Measurements from ENCODE around the gene CTNNA3.

CTNNA3 gene

DNA sequence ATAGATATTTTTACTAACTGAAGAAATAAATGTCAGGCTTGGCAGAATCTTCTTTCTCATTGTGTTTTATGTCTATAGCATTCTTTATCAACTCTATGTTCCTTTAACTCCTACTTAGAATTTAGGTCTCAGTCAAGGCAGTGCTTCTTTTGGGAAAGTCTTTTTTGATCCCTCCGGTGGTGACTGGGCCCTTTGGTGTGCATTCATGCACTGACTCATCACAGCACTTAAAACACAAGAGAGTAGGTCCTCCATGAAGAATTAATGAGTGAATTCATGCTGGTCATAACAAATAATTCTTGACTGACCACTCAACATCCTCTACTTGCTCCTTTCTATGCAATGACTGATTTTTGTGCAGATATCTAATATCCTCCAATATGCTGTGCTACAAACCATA is 1229.0 kb downstream of the CTNNA3 start:
- Mint-ChIP-seq H3K27me3 (no peaks in the 10 kb centered on the region), H3K36me3 (ENCODE audit: insufficient read depth) (no peaks in the 10 kb centered on the region), H3K4me3 (no peak overlapping the region), H3K4me1 (ENCODE audit: low read depth in 2 of 2) (no peaks in the 10 kb centered on the region), H3K9me3 (peaks cover 12 to 17% of the 10 kb centered on the region in 2 donors), H3K27ac (no peak overlapping the region)
- ATAC-seq (replicated peaks) (no peak), DNase-seq (no peak)

DNA sequence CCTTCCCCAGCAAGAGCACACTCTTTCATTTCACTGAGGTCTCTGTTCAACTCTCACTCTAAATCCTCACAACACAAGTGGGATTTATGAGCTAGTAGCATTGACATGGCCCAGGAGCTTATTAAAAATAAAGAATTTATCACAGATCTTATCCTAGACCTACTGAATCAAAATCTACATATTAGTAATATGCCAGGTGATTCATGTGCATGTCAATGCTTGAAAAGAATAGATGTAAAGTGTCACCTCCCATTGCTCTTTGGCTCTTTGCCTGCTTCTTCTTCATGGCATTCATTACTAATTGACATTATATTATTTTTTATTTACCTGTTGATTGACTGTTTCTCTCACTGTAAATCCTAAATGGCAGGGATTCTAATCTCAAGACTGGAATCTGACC is 1229.4 kb downstream of the CTNNA3 start:
- Mint-ChIP-seq H3K9me3 (peaks cover 8 to 15% of the 10 kb centered on the region in 2 donors), H3K4me3 (no peak overlapping the region), H3K27me3 (no peaks in the 10 kb centered on the region), H3K36me3 (ENCODE audit: insufficient read depth) (no peaks in the 10 kb centered on the region), H3K27ac (no peak overlapping the region), H3K4me1 (ENCODE audit: low read depth in 2 of 2) (no peaks in the 10 kb centered on the region)
- no peak for DNase-seq
- ATAC-seq (replicated peaks): no peak

DNA sequence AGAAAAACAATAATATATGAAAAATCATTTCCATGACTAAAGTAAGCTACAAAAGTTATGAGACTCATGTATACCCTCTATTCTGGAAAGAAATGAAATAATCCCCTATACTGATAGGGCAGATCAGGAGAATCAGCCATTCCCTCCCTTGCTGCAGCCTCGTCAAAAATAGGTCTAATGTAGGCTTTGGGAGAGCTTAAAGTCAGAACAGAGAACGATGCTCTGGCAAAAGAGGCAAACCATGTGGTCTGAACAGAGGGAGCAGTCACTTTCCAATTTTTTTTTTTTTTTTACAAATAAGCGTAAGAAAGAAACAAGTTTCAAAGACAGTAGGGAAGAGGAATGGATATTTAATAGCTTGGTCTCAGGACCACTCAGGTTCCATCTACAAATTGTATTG is 1232.4 kb downstream of the CTNNA3 start:
- Mint-ChIP-seq H3K27ac (no peak overlapping the region), H3K4me3 (no peak overlapping the region), H3K9me3 (peaks cover 8 to 16% of the 10 kb centered on the region in 2 donors), H3K27me3 (no peaks in the 10 kb centered on the region), H3K4me1 (ENCODE audit: low read depth in 2 of 2) (no peaks in the 10 kb centered on the region), H3K36me3 (ENCODE audit: insufficient read depth) (no peaks in the 10 kb centered on the region)
- DNase-seq (no peak), ATAC-seq (replicated peaks) (no peak)

DNA sequence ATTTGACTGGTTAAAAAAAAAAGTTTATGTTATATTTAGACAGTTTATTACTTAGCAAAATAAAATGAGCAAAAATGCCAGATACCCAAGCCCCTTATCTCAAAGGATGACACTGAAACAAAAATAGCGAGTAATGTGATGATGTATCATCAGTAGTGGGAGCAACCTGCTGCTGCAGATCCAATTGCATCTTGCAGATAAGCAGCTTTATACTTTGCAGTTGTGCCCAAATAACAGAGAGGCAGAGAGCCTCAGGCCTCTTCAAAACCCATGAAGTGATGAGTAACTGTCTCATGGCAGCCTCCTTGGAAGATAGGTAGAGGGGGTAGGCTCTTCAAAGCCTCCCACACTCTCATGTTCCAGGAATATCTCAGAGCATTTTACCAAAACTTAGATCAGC is 1238.4 kb downstream of the CTNNA3 start:
- H3K9me3 Mint-ChIP-seq: peaks cover 7 to 8% of the 10 kb centered on the region in 2 donors
- no peaks in the 10 kb centered on the region for H3K36me3 Mint-ChIP-seq (ENCODE audit: insufficient read depth)
- no peak overlapping the region for H3K27ac Mint-ChIP-seq
- ATAC-seq (replicated peaks) (no peak), DNase-seq (no peak)
- no peaks in the 10 kb centered on the region for H3K4me1 Mint-ChIP-seq (ENCODE audit: low read depth in 2 of 2)
- H3K27me3 Mint-ChIP-seq: no peaks in the 10 kb centered on the region
- no peak overlapping the region for H3K4me3 Mint-ChIP-seq

DNA sequence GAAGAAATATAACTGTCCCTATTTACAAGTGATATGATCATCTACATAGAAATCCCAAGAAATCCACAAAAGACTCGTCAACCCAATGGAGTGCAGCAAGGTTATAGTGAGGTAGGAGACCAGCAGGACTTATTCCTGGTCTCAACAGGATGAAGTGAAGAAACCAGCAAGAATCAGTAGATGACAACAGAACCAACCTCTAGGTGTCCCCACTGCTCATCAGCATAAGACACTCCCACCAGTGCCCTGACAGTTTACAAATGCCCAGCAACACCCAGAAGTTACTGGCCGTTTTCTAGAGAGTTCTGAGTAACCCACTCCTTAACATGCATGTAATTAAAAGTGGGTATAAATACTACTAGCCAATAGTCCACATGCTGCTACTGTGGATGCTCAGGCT is 1240.7 kb downstream of the CTNNA3 start:
- H3K4me1 Mint-ChIP-seq (ENCODE audit: low read depth in 2 of 2): no peaks in the 10 kb centered on the region
- DNase-seq: no peak
- ATAC-seq (replicated peaks): no peak
- H3K36me3 Mint-ChIP-seq (ENCODE audit: insufficient read depth): no peaks in the 10 kb centered on the region
- H3K27ac Mint-ChIP-seq: no peak overlapping the region
- H3K4me3 Mint-ChIP-seq: no peak overlapping the region
- H3K9me3 Mint-ChIP-seq: peaks cover 12% of the 10 kb centered on the region in 2 donors
- no peaks in the 10 kb centered on the region for H3K27me3 Mint-ChIP-seq

DNA sequence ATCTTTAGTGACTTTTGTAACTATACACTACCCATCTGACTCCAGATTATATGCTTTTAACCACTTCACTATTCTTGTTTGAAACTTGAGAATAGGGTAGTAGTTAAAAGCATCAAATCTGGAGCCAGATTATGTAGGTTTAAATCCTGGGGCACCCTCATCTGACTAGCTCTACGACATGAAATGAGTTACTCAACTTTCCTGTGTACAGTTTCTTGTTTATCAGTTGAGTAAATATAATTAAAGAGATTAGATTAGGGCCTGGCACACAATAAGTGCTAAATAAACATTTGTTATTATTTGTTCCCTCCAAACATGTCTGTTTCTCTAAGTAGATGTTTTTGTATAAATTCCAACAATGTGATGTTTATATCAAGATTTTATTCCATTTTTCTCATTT is 1255.4 kb downstream of the CTNNA3 start:
- Mint-ChIP-seq H3K27ac (no peak overlapping the region), H3K27me3 (no peaks in the 10 kb centered on the region), H3K4me1 (ENCODE audit: low read depth in 2 of 2) (no peaks in the 10 kb centered on the region), H3K9me3 (peaks cover 7 to 17% of the 10 kb centered on the region in 2 donors), H3K4me3 (no peak overlapping the region), H3K36me3 (ENCODE audit: insufficient read depth) (no peaks in the 10 kb centered on the region)
- DNase-seq (no peak), ATAC-seq (replicated peaks) (no peak)

DNA sequence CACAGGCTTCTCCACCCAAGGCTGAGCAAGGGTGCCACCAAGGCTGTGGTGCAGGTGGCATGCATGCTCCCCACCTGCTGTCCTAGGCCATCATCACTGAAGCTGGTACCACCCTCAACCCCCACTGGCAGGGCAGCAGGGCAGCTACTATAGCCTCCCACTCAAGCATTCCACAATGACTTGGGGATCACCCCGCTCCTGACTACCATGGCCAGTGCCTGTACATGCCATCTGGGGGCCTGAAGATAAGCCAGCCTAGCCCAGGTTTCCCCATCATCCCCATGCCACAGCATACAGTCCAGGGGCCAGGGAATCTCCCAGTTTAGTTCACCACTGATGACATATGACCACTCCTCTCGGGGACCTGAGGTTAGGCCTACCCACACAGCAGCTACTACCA is 1281.1 kb downstream of the CTNNA3 start:
- no peak overlapping the region for H3K27ac Mint-ChIP-seq
- H3K4me3 Mint-ChIP-seq: no peak overlapping the region
- no peak for DNase-seq
- H3K36me3 Mint-ChIP-seq (ENCODE audit: insufficient read depth): no peaks in the 10 kb centered on the region
- H3K4me1 Mint-ChIP-seq (ENCODE audit: low read depth in 2 of 2): no peaks in the 10 kb centered on the region
- no peaks in the 10 kb centered on the region for H3K27me3 Mint-ChIP-seq
- peaks cover 6 to 12% of the 10 kb centered on the region in 2 donors for H3K9me3 Mint-ChIP-seq
- no peak for ATAC-seq (replicated peaks)

DNA sequence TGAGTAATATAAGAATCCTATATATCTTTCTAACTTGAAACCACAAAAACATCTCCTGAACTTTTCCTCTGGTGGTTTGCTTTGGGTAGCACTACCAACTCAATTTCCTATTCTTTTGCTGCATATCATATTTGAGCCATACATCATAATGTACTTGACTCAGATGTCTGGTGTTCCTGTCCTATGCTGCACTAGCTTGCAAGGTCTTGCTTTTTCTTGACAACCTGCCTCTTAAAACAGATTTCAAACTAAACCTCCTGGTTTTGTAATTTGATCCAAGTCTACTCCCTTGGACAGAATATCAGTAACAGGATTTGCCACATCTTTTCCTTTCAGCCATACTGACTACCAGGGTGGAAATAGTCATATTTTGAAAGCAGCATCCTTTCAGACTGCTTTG is 1290.4 kb downstream of the CTNNA3 start:
- no peaks in the 10 kb centered on the region for H3K27me3 Mint-ChIP-seq

DNA sequence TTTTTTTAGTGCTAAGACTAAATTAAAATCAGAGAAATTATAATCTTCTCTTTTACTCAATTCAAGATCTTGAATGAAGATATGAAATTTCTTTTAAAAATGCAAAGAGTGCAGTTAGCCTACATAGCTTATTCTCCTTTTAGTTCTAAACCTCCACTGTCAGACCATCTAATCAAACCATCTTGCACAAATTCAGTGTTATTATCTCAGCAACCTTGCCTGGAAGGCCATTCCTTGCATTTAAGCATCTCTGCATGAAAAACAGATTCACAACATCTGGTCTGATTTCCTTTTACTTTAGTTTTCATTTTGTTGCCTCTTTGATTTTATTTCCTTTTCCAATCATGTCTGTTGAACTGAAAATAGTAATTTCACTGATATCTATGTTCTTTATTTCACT is 1297.3 kb downstream of the CTNNA3 start:
- no peak for DNase-seq
- no peaks in the 10 kb centered on the region for H3K27me3 Mint-ChIP-seq
- no peak for ATAC-seq (replicated peaks)
- no peak overlapping the region for H3K4me3 Mint-ChIP-seq
- no peaks in the 10 kb centered on the region for H3K4me1 Mint-ChIP-seq (ENCODE audit: low read depth in 2 of 2)
- peaks cover 0 to 8% of the 10 kb centered on the region in 2 donors for H3K9me3 Mint-ChIP-seq
- no peaks in the 10 kb centered on the region for H3K36me3 Mint-ChIP-seq (ENCODE audit: insufficient read depth)
- H3K27ac Mint-ChIP-seq: no peak overlapping the region

More for the DNA sequence above, 1290.4 kb downstream of the CTNNA3 start:
- Mint-ChIP-seq H3K36me3 (ENCODE audit: insufficient read depth) (no peaks in the 10 kb centered on the region), H3K4me3 (no peak overlapping the region), H3K4me1 (ENCODE audit: low read depth in 2 of 2) (no peaks in the 10 kb centered on the region), H3K9me3 (peaks cover 0 to 22% of the 10 kb centered on the region in 2 donors), H3K27ac (no peak overlapping the region)
- DNase-seq: no peak
- no peak for ATAC-seq (replicated peaks)

DNA sequence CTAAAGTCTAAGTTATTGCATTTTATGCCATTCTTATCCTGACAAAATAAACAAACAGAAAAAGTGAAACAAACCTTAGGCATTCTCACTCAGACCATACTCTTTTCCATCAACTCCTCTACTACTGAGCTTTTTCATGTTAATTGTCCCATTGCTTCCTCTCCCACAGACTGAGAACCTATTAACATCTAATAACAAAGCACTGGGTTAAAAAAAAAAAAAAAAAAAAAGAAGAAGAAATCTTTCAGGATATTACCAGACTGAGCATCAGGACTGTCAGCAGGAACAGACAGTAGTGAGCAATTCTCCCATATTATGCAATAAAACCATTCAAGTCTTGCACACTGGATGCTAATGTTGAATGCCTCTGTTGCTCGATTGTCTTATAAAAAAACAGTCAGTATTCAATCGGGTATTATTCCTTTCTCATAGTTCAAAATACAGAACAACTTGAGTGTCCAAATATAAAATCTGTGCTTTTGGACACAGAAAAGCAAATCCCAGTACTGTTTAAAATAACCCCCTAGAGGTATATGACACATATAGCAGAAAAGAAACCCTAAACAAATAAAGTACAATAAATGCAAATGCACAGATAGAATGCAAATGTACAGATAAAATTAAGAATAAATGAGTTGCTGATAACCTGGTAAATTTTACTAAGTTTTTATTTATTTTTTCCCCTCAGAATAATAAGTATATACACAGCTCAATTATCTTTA is 1301.5 kb downstream of the CTNNA3 start:
- peaks cover 1 to 6% of the 10 kb centered on the region in 2 donors for H3K9me3 Mint-ChIP-seq
- H3K27ac Mint-ChIP-seq: no peak overlapping the region
- no peaks in the 10 kb centered on the region for H3K36me3 Mint-ChIP-seq (ENCODE audit: insufficient read depth)
- H3K27me3 Mint-ChIP-seq: no peaks in the 10 kb centered on the region
- no peak for ATAC-seq (replicated peaks)
- DNase-seq: no peak
- H3K4me3 Mint-ChIP-seq: no peak overlapping the region
- no peaks in the 10 kb centered on the region for H3K4me1 Mint-ChIP-seq (ENCODE audit: low read depth in 2 of 2)

DNA sequence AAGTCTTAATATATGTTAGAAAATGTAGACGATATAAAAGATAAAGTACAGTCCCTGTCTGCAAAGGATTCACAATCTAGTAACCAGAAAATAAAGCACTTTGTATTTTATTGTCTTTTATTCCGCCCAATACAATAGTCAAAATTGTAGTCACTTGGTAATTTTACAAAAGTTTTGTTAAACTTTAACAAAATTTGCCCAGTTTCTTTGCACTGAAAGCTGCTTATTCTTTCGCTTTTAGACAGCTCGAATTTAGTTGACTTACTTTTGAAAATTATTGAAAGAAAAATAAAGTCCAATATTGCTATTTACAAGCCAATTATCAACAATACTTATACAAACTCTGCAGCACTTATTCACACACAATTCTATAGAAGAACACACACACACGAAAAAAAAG is 1305.1 kb downstream of the CTNNA3 start:
- no peaks in the 10 kb centered on the region for H3K4me1 Mint-ChIP-seq (ENCODE audit: low read depth in 2 of 2)
- H3K9me3 Mint-ChIP-seq: peaks cover 1 to 6% of the 10 kb centered on the region in 2 donors
- no peaks in the 10 kb centered on the region for H3K27me3 Mint-ChIP-seq
- no peak overlapping the region for H3K27ac Mint-ChIP-seq
- DNase-seq (no peak), ATAC-seq (replicated peaks) (no peak)
- H3K4me3 Mint-ChIP-seq: no peak overlapping the region
- H3K36me3 Mint-ChIP-seq (ENCODE audit: insufficient read depth): no peaks in the 10 kb centered on the region

DNA sequence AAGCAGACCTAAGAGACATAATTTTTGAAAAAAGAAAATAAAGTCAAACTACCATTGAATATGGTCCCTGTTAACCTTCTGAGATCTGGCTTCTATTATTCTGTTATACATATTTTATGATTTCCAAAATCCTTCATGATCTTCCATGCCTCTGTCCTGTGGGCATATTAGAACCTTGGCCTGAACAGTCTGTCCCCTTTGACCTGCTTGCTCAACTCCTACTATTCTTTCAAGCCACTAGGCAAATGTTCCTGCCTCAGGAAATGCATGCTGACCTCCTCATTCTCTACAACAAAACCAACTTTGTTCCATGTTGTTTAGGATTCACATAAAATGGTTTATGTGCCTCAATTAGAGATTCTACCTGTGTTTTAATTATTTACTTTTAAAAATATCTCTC is 1315.0 kb downstream of the CTNNA3 start:
- no peak for ATAC-seq (replicated peaks)
- H3K4me1 Mint-ChIP-seq (ENCODE audit: low read depth in 2 of 2): no peaks in the 10 kb centered on the region
- H3K36me3 Mint-ChIP-seq (ENCODE audit: insufficient read depth): no peaks in the 10 kb centered on the region
- DNase-seq: no peak
- H3K27ac Mint-ChIP-seq: no peak overlapping the region
- H3K4me3 Mint-ChIP-seq: no peak overlapping the region
- H3K27me3 Mint-ChIP-seq: no peaks in the 10 kb centered on the region
- peaks cover 10 to 15% of the 10 kb centered on the region in 2 donors for H3K9me3 Mint-ChIP-seq

DNA sequence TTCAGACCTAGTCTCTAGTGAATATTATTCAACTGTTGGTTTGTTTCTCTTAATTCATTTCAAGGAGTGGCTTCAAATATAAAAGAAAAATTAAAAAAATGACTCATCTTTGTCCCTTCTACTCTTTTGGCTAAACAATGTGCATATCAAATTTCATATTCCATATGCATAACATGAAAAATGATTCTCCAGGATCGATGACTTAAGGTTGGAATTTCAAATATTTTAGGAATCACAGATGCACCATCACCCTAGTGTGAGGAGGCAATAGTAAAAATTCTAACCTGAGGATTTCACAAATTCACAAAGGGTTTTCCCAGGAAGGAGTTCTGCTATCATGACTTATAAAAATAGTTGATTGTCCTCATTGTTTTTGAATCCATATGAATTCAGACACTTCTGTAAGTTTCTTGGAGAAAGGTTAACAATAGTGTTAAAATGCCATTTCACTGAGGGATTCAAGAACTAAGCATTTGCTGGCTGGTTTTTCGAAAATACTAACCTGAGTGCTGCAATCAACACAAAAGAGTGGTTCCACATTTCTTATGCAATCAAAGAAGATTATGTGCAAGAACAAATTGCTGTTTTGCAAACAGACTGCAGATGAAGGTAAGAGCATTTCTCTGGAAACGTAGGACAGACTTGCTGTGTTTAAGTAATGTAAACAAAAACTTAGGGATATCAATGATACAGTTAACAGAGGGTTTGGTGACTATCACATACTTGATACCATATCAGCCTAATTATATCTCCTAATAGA is 1317.7 kb downstream of the CTNNA3 start:
- no peaks in the 10 kb centered on the region for H3K36me3 Mint-ChIP-seq (ENCODE audit: insufficient read depth)
- H3K4me3 Mint-ChIP-seq: no peak overlapping the region
- no peaks in the 10 kb centered on the region for H3K27me3 Mint-ChIP-seq
- peaks cover 5 to 6% of the 10 kb centered on the region in 2 donors for H3K9me3 Mint-ChIP-seq
- ATAC-seq (replicated peaks): no peak
- H3K4me1 Mint-ChIP-seq (ENCODE audit: low read depth in 2 of 2): no peaks in the 10 kb centered on the region
- no peak overlapping the region for H3K27ac Mint-ChIP-seq
- DNase-seq: no peak

DNA sequence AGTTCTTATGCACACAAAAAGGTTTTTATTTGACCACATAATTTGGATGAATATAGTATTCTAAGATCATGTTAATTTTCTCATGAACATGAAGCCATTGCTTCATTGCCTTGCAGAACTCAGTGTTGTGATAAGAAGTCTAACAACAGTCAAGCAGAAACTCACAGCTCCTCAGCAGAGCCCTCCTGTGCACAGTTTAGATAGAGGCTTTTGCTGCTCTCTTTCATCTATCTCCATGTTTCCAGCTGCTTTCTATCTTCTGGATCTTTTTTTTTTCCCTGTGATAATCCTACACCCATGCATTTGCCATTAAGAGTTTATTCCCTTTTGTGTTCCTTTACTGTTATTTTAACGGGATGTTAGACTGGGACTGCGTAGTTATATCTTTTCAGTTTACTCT is 1327.8 kb downstream of the CTNNA3 start:
- Mint-ChIP-seq H3K4me3 (no peak overlapping the region), H3K4me1 (ENCODE audit: low read depth in 2 of 2) (no peaks in the 10 kb centered on the region), H3K36me3 (ENCODE audit: insufficient read depth) (no peaks in the 10 kb centered on the region), H3K27ac (no peak overlapping the region), H3K9me3 (peaks cover 0 to 5% of the 10 kb centered on the region in 2 donors), H3K27me3 (no peaks in the 10 kb centered on the region)
- ATAC-seq (replicated peaks) (no peak), DNase-seq (no peak)

All from effector memory CD8-positive, alpha-beta T cell (primary cell).